Measurements from ENCODE around the gene SLC35F5. TPM values are rescaled to one million over a fixed set of nuclear protein-coding genes. Genes with fewer than 3 reads are reported as not detected.
"Not testable (repeated sequence)": the region's sequence is repeated elsewhere in the genome, so short reads cannot be mapped to it uniquely, and the experiment has no call there.

Gene SLC35F5
- polyA plus RNA-seq (ENCODE audit: insufficient read length in 10 of 10): 10 to 100 TPM; 51.1 to 76.0 (median 62.3) TPM
- long read RNA-seq, donor 1, full-length matches to known transcripts: 3 of 8 reads
- long read RNA-seq, donor 1, partial matches to known transcripts: 5 of 8 reads
- long read RNA-seq, donor 1, other reads (novel, unspliced or antisense): 0 of 8 reads
- long read RNA-seq, donor 2, full-length matches to known transcripts: 3 of 3 reads
- long read RNA-seq, donor 2, partial matches to known transcripts: 0 of 3 reads
- long read RNA-seq, donor 2, other reads (novel, unspliced or antisense): 0 of 3 reads
- long read RNA-seq, donor 3: 0 reads
- long read RNA-seq, donor 4, full-length matches to known transcripts: 2 of 2 reads
- long read RNA-seq, donor 4, partial matches to known transcripts: 0 of 2 reads
- long read RNA-seq, donor 4, other reads (novel, unspliced or antisense): 0 of 2 reads
- long read RNA-seq, donor 5, full-length matches to known transcripts: 2 of 23 reads
- long read RNA-seq, donor 5, partial matches to known transcripts: 21 of 23 reads
- long read RNA-seq, donor 5, other reads (novel, unspliced or antisense): 0 of 23 reads
- long read RNA-seq, donor 6, full-length matches to known transcripts: 4 of 4 reads
- long read RNA-seq, donor 6, partial matches to known transcripts: 0 of 4 reads
- long read RNA-seq, donor 6, other reads (novel, unspliced or antisense): 0 of 4 reads
- long read RNA-seq, donor 7, full-length matches to known transcripts: 5 of 5 reads
- long read RNA-seq, donor 7, partial matches to known transcripts: 0 of 5 reads
- long read RNA-seq, donor 7, other reads (novel, unspliced or antisense): 0 of 5 reads
- long read RNA-seq, donor 8, full-length matches to known transcripts: 6 of 6 reads
- long read RNA-seq, donor 8, partial matches to known transcripts: 0 of 6 reads
- long read RNA-seq, donor 8, other reads (novel, unspliced or antisense): 0 of 6 reads
- long read RNA-seq, donor 9, full-length matches to known transcripts: 1 of 1 reads
- long read RNA-seq, donor 9, partial matches to known transcripts: 0 of 1 reads
- long read RNA-seq, donor 9, other reads (novel, unspliced or antisense): 0 of 1 reads

DNA sequence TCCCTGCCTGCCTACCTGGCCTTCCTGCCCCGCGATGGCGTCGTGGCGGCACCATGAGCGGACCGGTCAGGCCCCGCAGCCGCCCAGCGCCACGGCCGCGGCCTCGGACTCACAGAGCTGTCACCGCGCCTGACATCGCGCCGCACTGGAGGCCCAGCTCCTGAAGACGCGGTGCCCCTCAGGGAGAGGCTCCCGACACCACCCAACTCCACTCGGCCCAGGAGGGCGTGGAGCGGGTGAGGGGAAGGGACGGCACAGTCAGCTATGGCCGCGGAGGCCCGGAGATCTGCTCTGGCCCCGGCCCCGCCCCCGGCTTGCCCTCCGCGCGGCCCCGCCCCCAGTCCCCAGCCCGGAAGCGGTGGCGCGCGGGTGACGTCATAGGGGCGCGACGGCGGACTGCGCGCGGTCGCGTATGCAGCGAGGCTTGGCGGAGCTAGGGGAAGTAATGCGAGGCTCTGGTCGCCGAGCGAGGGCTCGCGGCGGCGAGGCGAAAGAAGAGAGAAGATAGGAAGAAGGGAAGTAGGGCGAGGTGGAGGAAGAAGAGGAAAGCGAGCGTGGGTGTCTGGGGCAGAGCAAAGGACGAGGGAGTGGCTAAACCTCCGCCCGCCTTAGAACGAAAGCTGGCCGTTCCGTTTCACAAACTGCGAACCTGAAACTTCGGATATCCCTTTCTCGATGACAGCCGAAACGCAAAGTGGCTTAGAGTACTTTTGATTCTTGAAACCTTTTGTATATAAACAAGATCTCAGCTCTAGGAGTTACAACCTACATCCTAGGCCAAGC is at the start of gene SLC35F5:
Gene SLC35F5 (minus strand): TSS at position 288 of the 783 bp plus-strand sequence. CDS start 233 bp downstream, at position 55.
- peak; percentile 92 to 97 (median 96) for DNase-seq

DNA sequence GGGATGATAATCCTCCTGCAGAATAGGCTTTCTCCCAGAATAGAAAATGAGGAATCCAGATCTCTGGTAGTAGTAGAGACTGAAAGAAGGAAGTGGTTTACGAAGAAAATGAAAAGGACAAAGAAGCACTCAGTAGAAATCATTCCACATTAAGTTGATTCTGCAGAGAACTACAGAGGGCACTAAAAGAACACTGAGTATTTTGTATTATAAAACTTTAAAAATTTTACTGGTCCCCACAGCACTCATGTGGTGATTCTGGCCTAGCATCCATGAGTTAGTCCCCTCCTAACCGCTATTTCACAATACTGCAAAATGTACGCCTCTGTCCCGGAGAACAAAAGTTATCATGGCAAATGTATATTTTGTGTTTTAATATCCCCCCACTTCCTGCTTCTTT is 42.9 kb upstream of the SLC35F5 start:
- DNase-seq: no peak

- no peak for DNase-seq
Observed at GRCh38 chr2:113797237-113797636, 40.8 kb upstream of the SLC35F5 start.

- DNase-seq: no peak
Observed at GRCh38 chr2:113796592-113797175, 40.2 kb upstream of the SLC35F5 start.

- DNase-seq: no peak
Observed at GRCh38 chr2:113795405-113795920, 39.0 kb upstream of the SLC35F5 start.

GRCh38 chr2:113791697-113792590 is 35.5 kb upstream of the SLC35F5 start:
- DNase-seq: no peak

GRCh38 chr2:113784823-113785744 is 28.6 kb upstream of the SLC35F5 start:
- peak; percentile 5 to 18 (median 6) for DNase-seq

DNA sequence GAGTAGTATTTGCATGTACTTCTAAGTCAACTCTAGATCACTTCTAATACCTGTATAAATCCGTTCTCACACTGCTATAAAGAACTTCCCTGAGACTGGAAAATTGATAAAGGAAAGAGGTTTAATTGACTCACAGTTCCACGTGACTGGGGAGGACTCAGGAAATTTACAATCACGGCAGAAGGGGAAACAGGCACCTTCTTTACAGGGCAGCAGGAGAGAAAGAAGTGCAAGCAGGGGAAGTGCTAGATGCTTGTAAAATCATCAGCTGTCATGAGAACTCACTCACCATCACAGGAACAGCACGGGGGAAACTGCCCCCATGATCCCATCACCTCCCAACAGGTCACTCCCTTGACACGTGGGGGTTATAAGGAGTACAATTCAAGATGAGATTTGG is 24.0 kb upstream of the SLC35F5 start:
- DNase-seq: no peak

DNA sequence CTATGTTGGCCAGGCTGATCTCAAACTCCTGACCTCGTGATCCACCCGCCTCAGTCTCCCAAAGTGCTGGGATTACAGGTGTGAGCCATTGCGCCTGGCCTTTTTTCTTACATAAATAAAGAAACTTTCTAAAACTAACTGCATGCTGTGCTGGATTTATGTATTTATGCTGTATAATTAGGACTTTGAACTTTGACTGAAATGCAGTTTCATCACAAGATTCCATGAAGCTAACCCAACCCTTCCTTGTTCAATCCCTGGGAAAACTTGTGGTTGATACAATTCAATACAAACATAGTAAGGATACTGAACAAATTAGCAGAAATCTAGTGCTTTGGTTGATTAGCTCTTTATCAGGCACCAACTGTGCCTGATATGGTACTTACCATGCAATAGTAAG is 20.9 kb upstream of the SLC35F5 start:
- DNase-seq: no peak

GRCh38 chr2:113776949-113777348 is 20.5 kb upstream of the SLC35F5 start:
- no peak for DNase-seq

- DNase-seq: not testable (repeated sequence)
Observed at GRCh38 chr2:113774616-113775015, 18.2 kb upstream of the SLC35F5 start.

- no peak for DNase-seq
Observed at GRCh38 chr2:113770929-113771328, 14.5 kb upstream of the SLC35F5 start.

DNA sequence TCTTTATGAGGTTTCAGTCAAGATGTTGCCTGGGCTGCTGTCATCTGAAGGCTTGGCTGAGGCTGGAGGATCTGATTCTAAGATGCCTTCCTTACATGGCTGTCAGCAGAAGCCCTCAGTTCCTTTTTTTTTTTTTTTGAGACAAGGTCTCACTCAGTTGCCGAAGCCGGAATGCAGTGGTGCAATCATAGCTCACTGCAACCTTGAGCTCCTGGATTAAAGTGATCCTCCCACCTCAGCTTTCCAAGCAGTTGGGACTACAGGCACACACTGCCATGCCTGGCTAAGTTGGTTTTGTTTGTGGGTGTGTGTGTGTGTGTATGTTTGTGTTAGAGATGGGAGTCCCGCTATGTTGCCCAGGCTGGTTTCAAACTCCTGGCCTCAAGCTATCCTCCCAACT is 13.1 kb upstream of the SLC35F5 start:
- no peak for DNase-seq

DNA sequence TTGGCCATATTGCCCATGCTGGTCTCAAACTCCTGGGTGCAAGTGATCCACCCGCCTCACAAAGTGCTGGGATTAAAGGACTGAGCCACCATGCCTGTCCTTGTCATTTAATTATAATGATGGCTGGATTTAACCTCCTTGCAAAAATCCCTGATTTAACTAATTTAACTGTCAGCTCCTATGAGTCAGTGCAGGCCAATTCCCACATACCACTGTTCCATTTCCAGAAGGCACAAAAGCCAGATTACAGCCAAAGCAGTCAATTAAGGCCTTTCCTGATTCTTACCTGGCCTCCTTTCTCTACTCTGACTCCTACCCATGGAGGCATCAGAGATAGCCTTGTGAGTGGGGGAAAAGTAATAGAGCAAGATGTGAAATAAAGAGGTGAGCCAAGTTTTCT is 12.3 kb upstream of the SLC35F5 start:
- DNase-seq: no peak

- no peak for DNase-seq
Observed at GRCh38 chr2:113767811-113768460, 11.5 kb upstream of the SLC35F5 start.

GRCh38 chr2:113765276-113765675 is 8.8 kb upstream of the SLC35F5 start:
- no peak for DNase-seq

DNA sequence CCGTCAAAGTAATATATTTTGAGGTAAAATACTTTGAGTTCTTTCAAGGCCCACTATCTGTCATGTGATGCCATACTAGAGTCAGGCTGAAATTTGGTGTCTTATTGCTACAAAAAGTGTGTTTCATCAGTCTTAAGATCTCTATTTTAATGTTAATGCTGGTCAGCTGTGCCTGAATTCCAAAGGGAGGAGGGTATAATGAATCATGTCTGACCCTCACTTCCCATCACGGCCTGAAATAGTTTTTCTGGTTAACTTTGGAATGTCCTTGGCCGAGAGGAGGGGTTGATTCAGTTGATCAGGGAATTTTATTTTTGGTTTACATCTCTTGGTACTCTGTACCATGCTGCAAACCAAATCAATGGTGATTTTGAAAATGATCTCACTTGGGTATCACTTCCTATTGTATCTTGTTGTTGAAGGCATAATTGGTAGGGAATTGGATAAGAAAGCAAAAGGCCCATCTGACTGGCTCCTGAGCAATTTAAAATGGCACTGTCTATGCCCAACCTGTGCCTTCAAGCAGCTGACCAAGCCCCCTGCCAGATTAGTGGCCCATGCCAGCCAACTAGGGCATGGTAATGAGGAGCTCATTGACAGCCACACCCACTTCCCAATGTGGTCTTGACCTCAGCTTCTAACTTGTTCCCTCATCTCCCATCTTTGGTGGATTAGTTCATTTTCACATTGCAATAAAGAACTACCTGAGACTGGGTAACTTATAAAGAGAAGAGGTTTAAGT is 6.1 kb upstream of the SLC35F5 start:
- peak in 1 of 3 donors; percentile 33 for DNase-seq
